ENCODE results near the gene C6orf141.

GRCh38 chr6:49565261-49565660, 14.8 kb downstream of the C6orf141 start:
- TF ChIP-seq ATF3 (IDR thresholded peaks at IDR 0.05; ENCODE audit: insufficient read depth, low read depth, low read length) = no peak
- TF ChIP-seq, protein P1, sequence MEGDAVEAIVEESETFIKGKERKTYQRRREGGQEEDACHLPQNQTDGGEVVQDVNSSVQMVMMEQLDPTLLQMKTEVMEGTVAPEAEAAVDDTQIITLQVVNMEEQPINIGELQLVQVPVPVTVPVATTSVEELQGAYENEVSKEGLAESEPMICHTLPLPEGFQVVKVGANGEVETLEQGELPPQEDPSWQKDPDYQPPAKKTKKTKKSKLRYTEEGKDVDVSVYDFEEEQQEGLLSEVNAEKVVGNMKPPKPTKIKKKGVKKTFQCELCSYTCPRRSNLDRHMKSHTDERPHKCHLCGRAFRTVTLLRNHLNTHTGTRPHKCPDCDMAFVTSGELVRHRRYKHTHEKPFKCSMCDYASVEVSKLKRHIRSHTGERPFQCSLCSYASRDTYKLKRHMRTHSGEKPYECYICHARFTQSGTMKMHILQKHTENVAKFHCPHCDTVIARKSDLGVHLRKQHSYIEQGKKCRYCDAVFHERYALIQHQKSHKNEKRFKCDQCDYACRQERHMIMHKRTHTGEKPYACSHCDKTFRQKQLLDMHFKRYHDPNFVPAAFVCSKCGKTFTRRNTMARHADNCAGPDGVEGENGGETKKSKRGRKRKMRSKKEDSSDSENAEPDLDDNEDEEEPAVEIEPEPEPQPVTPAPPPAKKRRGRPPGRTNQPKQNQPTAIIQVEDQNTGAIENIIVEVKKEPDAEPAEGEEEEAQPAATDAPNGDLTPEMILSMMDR (IDR thresholded peaks at IDR 0.05; ENCODE audit: control extremely low read depth in 1 of 3, insufficient read depth in 1 of 3, low read depth in 1 of 3, low read length in 3 of 3) = no peak
- TF ChIP-seq USF2 (IDR thresholded peaks at IDR 0.05; ENCODE audit: low read length) = no peak
- TF ChIP-seq JUND (IDR thresholded peaks at IDR 0.05; ENCODE audit: low read length) = no peak
- no peak for TF ChIP-seq POLR2A (IDR thresholded peaks at IDR 0.05; ENCODE audit: control extremely low read depth in 1 of 2, low read depth in 2 of 2, low read length in 2 of 2)
- TF ChIP-seq EZH2 (IDR thresholded peaks at IDR 0.05; ENCODE audit: low read depth, low read length, severe bottlenecking) = no peak
- no peak for TF ChIP-seq TCF12 (IDR thresholded peaks at IDR 0.05; ENCODE audit: low read depth, low read length)
- no peak for TF ChIP-seq EGR1 (IDR thresholded peaks at IDR 0.05; ENCODE audit: borderline replicate concordance, low read depth, low read length)
- TF ChIP-seq GTF2F1 (IDR thresholded peaks at IDR 0.05; ENCODE audit: borderline replicate concordance, low read depth, low read length) = no peak
- TF ChIP-seq, protein P2, sequence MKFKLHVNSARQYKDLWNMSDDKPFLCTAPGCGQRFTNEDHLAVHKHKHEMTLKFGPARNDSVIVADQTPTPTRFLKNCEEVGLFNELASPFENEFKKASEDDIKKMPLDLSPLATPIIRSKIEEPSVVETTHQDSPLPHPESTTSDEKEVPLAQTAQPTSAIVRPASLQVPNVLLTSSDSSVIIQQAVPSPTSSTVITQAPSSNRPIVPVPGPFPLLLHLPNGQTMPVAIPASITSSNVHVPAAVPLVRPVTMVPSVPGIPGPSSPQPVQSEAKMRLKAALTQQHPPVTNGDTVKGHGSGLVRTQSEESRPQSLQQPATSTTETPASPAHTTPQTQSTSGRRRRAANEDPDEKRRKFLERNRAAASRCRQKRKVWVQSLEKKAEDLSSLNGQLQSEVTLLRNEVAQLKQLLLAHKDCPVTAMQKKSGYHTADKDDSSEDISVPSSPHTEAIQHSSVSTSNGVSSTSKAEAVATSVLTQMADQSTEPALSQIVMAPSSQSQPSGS (IDR thresholded peaks at IDR 0.05; ENCODE audit: low read length) = no peak
